Sigmoid colon (tissue), 7 donors: Measurements from ENCODE around the gene CLEC16A. TPM values are rescaled to one million over a fixed set of nuclear protein-coding genes. Genes with fewer than 3 reads are reported as not detected.

ENCODE experiments used
- DNase-seq: peaks from one replicate; pipeline ENCODE4 v3.0.0-alpha.2; 2019
- H3K27ac ChIP-seq, 4 donors: fragments of 200-600 bp; sonication (generic); one replicate each; pipeline ENCODE4 v1.5.1; 2016 to 2019; ENCODE audit warnings: mild to moderate bottlenecking in 1 of 4
- H3K27me3 ChIP-seq, 3 donors: fragments of 200-600 bp; sonication (generic); one replicate each; pipeline ENCODE4 v1.5.1; 2019; ENCODE audit warnings: mild to moderate bottlenecking in 1 of 3
- H3K36me3 ChIP-seq, 4 donors: fragments of 200-600 bp; sonication (generic); one replicate each; pipeline ENCODE4 v1.5.1; 2016 to 2019
- H3K4me1 ChIP-seq, 4 donors: fragments of 200-600 bp; sonication (generic); one replicate each; pipeline ENCODE4 v1.5.1; 2017 to 2019
- H3K4me3 ChIP-seq, 4 donors: fragments of 200-600 bp; sonication (generic); one replicate each; pipeline ENCODE4 v1.5.1; 2017 to 2019; ENCODE audit warnings: mild to moderate bottlenecking in 2 of 4, moderate library complexity in 1 of 4
- H3K9me3 ChIP-seq, 4 donors: fragments of 200-600 bp in 3 of 4; sonication (generic) in 3 of 4; one replicate each; pipeline versions ENCODE4 v1.5.1 to v1.6.1; 2013 to 2019
- EP300 ChIP-seq, 4 donors: sonication (generic); formaldehyde crosslinking; IDR thresholded peaks; one replicate each; pipeline ENCODE4 v1.6.1; 2017; ENCODE audit warnings: antibody characterized with exemption in 4 of 4
- POLR2A ChIP-seq, 2 donors: fragments of 450-650 bp; IDR thresholded peaks; one replicate each; pipeline ENCODE4 v1.6.1; 2016; ENCODE audit warnings: antibody characterized with exemption in 2 of 2, mild to moderate bottlenecking in 2 of 2, moderate library complexity in 2 of 2
- POLR2AphosphoS5 ChIP-seq, 4 donors: sonication (generic); formaldehyde crosslinking; IDR thresholded peaks; one replicate each; pipeline ENCODE4 v1.6.1; 2017; ENCODE audit warnings: antibody characterized with exemption in 4 of 4
- WGBS, 2 donors: extraction: QIAGEN DNeasy Blood & Tissue Kit; methylation state at CpG; one replicate each; pipeline ENCODE4 v1.1.7; 2013; 5-methylcytosine and 5-hydroxymethylcytosine counted together
- intact Hi-C: fragments of 100-400 bp; cut with DNase I; formaldehyde crosslinking; loops from one replicate; pipeline ENCODE4 v1.15.1; 2023
- polyA plus RNA-seq, 3 donors: library from polyadenylated mRNA; stranded (reverse); fragments of 200-250 nt; gene quantifications; one replicate each; pipeline ENCODE4 v1.2.3, GENCODE V29; 2013
- total RNA-seq, 4 donors: library from RNA; depleted of rRNA; stranded (reverse); fragments of >200 nt; gene quantifications; one replicate each; pipeline ENCODE4 v1.1.0, GENCODE V29; 2016
- TF ChIP-seq, protein P1 (sequence below), 4 experiments: fragments of 450-650 bp in 3 of 4; fragments of 200-600 bp in 1 of 4; IDR thresholded peaks; one replicate each; pipeline ENCODE4 v1.5.1; 2016 to 2019; ENCODE audit warnings: antibody characterized with exemption in 4 of 4, mild to moderate bottlenecking in 3 of 4, moderate library complexity in 2 of 4
- donor health status: healthy with polysubstance abuse.
- donor health status: Bipolar disorder and iron deficiency.
- donor health status: healthy.

The CLEC16A gene
- total and polyA plus RNA-seq, 7 donors: 9.6 to 35.2 (median 24.6) TPM

DNA sequence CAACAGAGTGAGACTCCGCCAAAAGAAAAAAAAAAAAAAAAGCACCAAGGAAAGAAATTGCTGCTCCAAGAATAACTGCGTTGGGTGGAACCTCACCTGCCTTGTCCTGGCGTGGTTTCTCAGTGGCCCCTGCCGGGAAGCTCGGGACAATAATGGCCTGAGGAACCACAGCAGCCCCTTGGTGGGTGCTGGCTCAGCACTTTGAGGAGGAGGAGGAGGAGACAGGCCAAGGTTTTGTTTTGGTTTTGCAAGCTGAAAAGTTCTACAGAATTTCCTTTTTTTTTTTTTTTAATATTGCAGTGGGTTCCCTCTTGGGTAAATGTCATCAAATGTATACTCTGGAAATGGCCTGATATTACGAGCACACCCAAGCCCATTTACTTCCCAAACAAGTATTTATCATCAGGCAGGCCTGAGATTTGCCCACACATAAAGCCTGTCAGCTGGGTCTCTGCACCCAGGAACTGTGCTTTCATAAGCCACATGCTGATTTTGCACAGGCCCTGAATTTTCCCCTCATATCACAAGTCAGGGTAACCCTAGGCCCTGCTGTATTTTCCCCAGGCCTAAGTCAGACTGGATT is 233.3 kb downstream of the CLEC16A start:
- H3K27ac ChIP-seq: no peak overlapping the region
- intact Hi-C loops: no loop called here
- H3K36me3 ChIP-seq: peaks cover 0 to 38% (median 0%) of the 10 kb centered on the region in 4 donors
- H3K4me3 ChIP-seq: no peak overlapping the region
- TF ChIP-seq, protein P1, sequence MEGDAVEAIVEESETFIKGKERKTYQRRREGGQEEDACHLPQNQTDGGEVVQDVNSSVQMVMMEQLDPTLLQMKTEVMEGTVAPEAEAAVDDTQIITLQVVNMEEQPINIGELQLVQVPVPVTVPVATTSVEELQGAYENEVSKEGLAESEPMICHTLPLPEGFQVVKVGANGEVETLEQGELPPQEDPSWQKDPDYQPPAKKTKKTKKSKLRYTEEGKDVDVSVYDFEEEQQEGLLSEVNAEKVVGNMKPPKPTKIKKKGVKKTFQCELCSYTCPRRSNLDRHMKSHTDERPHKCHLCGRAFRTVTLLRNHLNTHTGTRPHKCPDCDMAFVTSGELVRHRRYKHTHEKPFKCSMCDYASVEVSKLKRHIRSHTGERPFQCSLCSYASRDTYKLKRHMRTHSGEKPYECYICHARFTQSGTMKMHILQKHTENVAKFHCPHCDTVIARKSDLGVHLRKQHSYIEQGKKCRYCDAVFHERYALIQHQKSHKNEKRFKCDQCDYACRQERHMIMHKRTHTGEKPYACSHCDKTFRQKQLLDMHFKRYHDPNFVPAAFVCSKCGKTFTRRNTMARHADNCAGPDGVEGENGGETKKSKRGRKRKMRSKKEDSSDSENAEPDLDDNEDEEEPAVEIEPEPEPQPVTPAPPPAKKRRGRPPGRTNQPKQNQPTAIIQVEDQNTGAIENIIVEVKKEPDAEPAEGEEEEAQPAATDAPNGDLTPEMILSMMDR (IDR thresholded peaks at IDR 0.05): no peak
- TF ChIP-seq POLR2A (IDR thresholded peaks at IDR 0.05) (no peak), EP300 (IDR thresholded peaks at IDR 0.05) (no peak), POLR2AphosphoS5 (IDR thresholded peaks at IDR 0.05) (no peak)
- DNase-seq: no peak
- H3K9me3 ChIP-seq: no peaks in the 10 kb centered on the region
- no peaks in the 10 kb centered on the region for H3K27me3 ChIP-seq
- 90 to 92% methylated on average over 6 of the region's 6 CpGs for WGBS, 2 donors
- H3K4me1 ChIP-seq: peaks cover 0 to 10% (median 7%) of the 10 kb centered on the region in 4 donors

DNA sequence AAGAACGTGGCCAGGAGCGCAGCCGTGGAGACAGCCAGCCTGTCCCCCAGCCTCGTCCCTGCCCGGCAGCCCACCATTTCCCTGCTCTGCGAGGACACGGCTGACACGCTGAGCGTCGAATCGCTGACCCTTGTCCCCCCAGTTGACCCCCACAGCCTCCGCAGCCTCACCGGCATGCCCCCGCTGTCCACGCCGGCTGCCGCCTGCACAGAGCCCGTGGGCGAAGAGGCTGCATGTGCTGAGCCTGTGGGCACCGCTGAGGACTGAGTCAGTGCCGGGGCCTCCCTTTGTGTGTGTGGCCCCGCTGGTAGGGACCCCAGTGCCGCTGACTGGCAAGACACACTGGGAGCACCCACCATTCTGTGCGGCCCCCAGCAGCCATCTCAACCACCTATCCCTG is 234.1 kb downstream of the CLEC16A start:
- intact Hi-C loops: no loop called here
- no peaks in the 10 kb centered on the region for H3K27me3 ChIP-seq
- H3K9me3 ChIP-seq: no peaks in the 10 kb centered on the region
- H3K36me3 ChIP-seq: peaks cover 0 to 34% (median 0%) of the 10 kb centered on the region in 4 donors
- DNase-seq: no peak
- no peak overlapping the region for H3K27ac ChIP-seq
- WGBS, 2 donors: 96 to 97% methylated on average over 24 of the region's 24 CpGs
- no peak overlapping the region for H3K4me3 ChIP-seq
- H3K4me1 ChIP-seq: peaks cover 0 to 10% (median 7%) of the 10 kb centered on the region in 4 donors
- TF ChIP-seq EP300 (IDR thresholded peaks at IDR 0.05): no peak
- TF ChIP-seq, protein P1 (IDR thresholded peaks at IDR 0.05): no peak
- no peak for TF ChIP-seq POLR2AphosphoS5 (IDR thresholded peaks at IDR 0.05)
- no peak for TF ChIP-seq POLR2A (IDR thresholded peaks at IDR 0.05)

DNA sequence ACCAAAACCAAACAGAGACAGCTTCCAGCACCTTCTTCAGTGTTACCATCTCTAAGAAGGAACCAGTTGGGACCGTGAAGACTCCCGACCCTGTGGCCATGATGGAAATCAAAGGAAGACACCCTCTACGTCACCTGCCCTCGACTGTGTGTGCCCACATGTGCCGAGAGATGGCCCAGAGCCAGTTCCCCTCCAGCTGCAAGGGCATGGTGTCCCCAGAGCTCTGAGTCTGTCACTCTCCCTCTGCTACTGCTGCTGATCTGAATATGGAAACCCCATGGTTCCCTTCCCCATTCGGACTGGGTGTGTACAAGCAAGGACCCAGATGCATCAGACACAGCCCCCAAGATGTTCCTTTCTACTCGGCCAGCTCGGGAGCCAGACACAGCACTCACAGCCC is 235.2 kb downstream of the CLEC16A start:
- no peak for TF ChIP-seq EP300 (IDR thresholded peaks at IDR 0.05)
- TF ChIP-seq POLR2A (IDR thresholded peaks at IDR 0.05): no peak
- no peak for TF ChIP-seq POLR2AphosphoS5 (IDR thresholded peaks at IDR 0.05)
- TF ChIP-seq, protein P1 (IDR thresholded peaks at IDR 0.05): no peak
- H3K9me3 ChIP-seq: no peaks in the 10 kb centered on the region
- 88% methylated on average over 8 of the region's 8 CpGs for WGBS, 2 donors
- no peak for DNase-seq
- peaks cover 0 to 10% (median 7%) of the 10 kb centered on the region in 4 donors for H3K4me1 ChIP-seq
- no peaks in the 10 kb centered on the region for H3K27me3 ChIP-seq
- peaks cover 0 to 25% (median 0%) of the 10 kb centered on the region in 4 donors for H3K36me3 ChIP-seq
- no peak overlapping the region for H3K4me3 ChIP-seq
- H3K27ac ChIP-seq: no peak overlapping the region
- intact Hi-C loops: no loop called here

DNA sequence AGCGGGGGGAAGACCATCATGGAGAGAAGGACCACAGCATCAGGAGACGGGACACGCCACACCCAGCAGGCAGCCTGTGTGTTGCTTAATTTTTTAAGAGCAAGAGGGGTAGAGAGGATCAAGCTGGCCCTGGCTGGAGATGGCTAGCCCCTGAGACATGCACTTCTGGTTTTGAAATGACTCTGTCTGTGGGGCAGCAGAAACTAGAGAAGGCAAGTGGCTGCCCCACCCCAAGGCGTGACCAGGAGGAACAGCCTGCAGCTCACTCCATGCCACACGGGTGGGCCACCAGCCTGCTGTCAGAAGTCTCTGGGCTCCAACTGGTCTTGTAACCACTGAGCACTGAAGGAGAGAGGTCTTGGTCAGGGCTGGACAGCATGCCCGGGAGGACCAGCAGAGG is 236.1 kb downstream of the CLEC16A start:
- peaks cover 0 to 25% (median 0%) of the 10 kb centered on the region in 4 donors for H3K36me3 ChIP-seq
- no peak overlapping the region for H3K4me3 ChIP-seq
- no peaks in the 10 kb centered on the region for H3K27me3 ChIP-seq
- intact Hi-C loops: loop anchor here (10.0 kb wide), 1 partner anchor 206 kb away; no protein-coding TSS in a partner anchor
- DNase-seq: no peak
- H3K4me1 ChIP-seq: peaks cover 0 to 10% (median 7%) of the 10 kb centered on the region in 4 donors
- no peak overlapping the region for H3K27ac ChIP-seq
- H3K9me3 ChIP-seq: no peaks in the 10 kb centered on the region
- WGBS, 2 donors: 74 to 84% methylated on average over 6 of the region's 6 CpGs
- TF ChIP-seq POLR2A (IDR thresholded peaks at IDR 0.05) (no peak), POLR2AphosphoS5 (IDR thresholded peaks at IDR 0.05) (no peak), EP300 (IDR thresholded peaks at IDR 0.05) (no peak)
- TF ChIP-seq, protein P1 (IDR thresholded peaks at IDR 0.05): no peak
